Measurements from ENCODE around the gene PPP2R5A.

DNA sequence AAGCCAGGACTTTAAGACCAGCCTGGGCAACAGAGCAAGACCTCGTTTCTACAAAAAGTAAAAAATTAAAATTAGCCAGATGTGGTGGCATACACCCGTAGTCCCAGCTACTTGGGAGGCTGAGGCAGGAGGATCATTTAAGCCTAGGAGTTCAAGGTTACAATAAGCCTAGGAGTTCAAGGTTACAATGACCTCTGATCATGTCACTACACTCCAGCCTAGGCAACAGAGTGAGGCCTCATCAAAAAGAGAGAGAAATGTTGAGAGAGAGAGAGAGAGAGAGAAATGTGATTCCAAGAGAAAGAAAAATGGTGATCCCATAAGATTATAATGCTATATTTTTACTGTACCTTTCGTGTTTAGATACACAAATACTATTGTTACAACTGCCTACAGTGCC is 69.3 kb downstream of the PPP2R5A start:
- no peak for TF ChIP-seq CBX5 (IDR thresholded peaks at IDR 0.05; ENCODE audit: low read depth, low read length)
- no peak for TF ChIP-seq JUND (IDR thresholded peaks at IDR 0.05; ENCODE audit: low read length)
- no peak for TF ChIP-seq EP300 (IDR thresholded peaks at IDR 0.05; ENCODE audit: borderline replicate concordance in 1 of 2, low read depth in 2 of 2, low read length in 2 of 2)
- no peak for TF ChIP-seq TEAD4 (IDR thresholded peaks at IDR 0.05; ENCODE audit: low read depth, low read length)
- no peak for TF ChIP-seq RAD21 (IDR thresholded peaks at IDR 0.05 in 1 of 2, conservative IDR thresholded peaks at IDR 0.05 in 1 of 2; ENCODE audit: low read depth in 2 of 2, low read length in 2 of 2)
- no peak for TF ChIP-seq EZH2 (IDR thresholded peaks at IDR 0.05; ENCODE audit: low read depth, low read length, severe bottlenecking)
- TF ChIP-seq YY1 (IDR thresholded peaks at IDR 0.05; ENCODE audit: low read depth, low read length), result no peak
- TF ChIP-seq MAFK (IDR thresholded peaks at IDR 0.05; ENCODE audit: low read depth, low read length), result no peak
- no peak for TF ChIP-seq KDM1A (IDR thresholded peaks at IDR 0.05; ENCODE audit: borderline replicate concordance, low read length)
- TF ChIP-seq TAF1 (IDR thresholded peaks at IDR 0.05; ENCODE audit: low read depth, low read length), result no peak
- TF ChIP-seq CTCF (IDR thresholded peaks at IDR 0.05; ENCODE audit: control extremely low read depth in 1 of 3, insufficient read depth in 1 of 3, low read depth in 1 of 3, low read length in 3 of 3), result no peak
- no peak for TF ChIP-seq ZNF274 (IDR thresholded peaks at IDR 0.05; ENCODE audit: borderline replicate concordance, extremely low read depth, low read length)
- no peak for TF ChIP-seq GABPA (IDR thresholded peaks at IDR 0.05; ENCODE audit: borderline replicate concordance, insufficient read depth, low read length)
- TF ChIP-seq PHF8 (conservative IDR thresholded peaks at IDR 0.05; ENCODE audit: low read depth, low read length), result no peak
